HUES6 (cell line): Measurements from ENCODE around the gene POTEG.
"Not testable (repeated sequence)": the region's sequence is repeated elsewhere in the genome, so short reads cannot be mapped to it uniquely, and the experiment has no call there.

ENCODE experiments used
- H3K27ac ChIP-seq: 2 replicates; pipeline ENCODE4 v1.7.0; 2013; ENCODE audit warnings: low read depth, mild to moderate bottlenecking, low read length, inconsistent platforms
- H3K27me3 ChIP-seq: 2 replicates; pipeline ENCODE4 v1.6.1; 2013; ENCODE audit warnings: low read length; ENCODE audit not compliant: control insufficient read depth, insufficient read depth
- H3K36me3 ChIP-seq: 2 replicates; pipeline ENCODE4 v1.6.1; 2013; ENCODE audit warnings: low read length; ENCODE audit not compliant: control insufficient read depth, insufficient read depth
- H3K4me1 ChIP-seq: 2 replicates; pipeline ENCODE4 v1.6.1; 2013; ENCODE audit warnings: low read length; ENCODE audit not compliant: control insufficient read depth, insufficient read depth
- H3K4me3 ChIP-seq: 2 replicates; pipeline ENCODE4 v1.5.1; 2013; ENCODE audit warnings: low read depth, low read length
- H3K9ac ChIP-seq: one replicate; pipeline ENCODE4 v1.6.1; 2013; ENCODE audit warnings: mild to moderate bottlenecking, low read length
- H3K9me3 ChIP-seq: 2 replicates; pipeline ENCODE4 v1.6.1; 2013; ENCODE audit warnings: low read depth, low read length; ENCODE audit not compliant: control insufficient read depth, insufficient read depth

POTEG gene

DNA sequence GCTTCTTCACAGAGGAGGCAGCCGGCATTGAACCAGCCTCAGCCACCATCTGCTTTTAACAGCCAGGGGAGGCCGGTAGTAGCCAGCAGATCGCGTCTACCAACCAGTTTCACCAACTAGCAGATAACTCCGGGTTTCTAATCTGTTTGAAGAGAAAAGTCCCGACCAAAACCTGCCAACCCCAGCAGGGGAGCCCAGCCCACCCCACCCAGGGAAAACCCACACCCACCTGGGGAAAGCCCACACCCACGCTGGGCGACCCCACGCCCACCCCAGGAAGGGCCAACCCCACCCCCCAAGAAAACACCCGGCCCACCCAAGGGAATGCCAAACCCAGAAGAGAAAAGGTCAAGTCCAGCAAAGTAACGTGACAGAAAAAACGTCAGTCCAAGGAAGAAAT, at the start of gene POTEG:
POTEG (minus strand) TSS at position 101 of the 400 bp plus-strand sequence; CDS start at position 49, 52 bp downstream.
- H3K36me3 ChIP-seq, H3K27ac ChIP-seq, H3K4me3 ChIP-seq, H3K27me3 ChIP-seq, H3K9me3 ChIP-seq, H3K9ac ChIP-seq, H3K4me1 ChIP-seq: not testable (repeated sequence)

- H3K36me3 ChIP-seq, H3K27me3 ChIP-seq, H3K9ac ChIP-seq, H3K9me3 ChIP-seq, H3K4me1 ChIP-seq, H3K27ac ChIP-seq, H3K4me3 ChIP-seq: not testable (repeated sequence)
Observed at GRCh38 chr14:19482093-19482492, 48.0 kb upstream of the POTEG start.

GRCh38 chr14:19481421-19481820, 47.3 kb upstream of the POTEG start:
- not testable (repeated sequence) for H3K36me3 ChIP-seq, H3K9me3 ChIP-seq, H3K9ac ChIP-seq, H3K27me3 ChIP-seq, H3K27ac ChIP-seq, H3K4me1 ChIP-seq, H3K4me3 ChIP-seq

DNA sequence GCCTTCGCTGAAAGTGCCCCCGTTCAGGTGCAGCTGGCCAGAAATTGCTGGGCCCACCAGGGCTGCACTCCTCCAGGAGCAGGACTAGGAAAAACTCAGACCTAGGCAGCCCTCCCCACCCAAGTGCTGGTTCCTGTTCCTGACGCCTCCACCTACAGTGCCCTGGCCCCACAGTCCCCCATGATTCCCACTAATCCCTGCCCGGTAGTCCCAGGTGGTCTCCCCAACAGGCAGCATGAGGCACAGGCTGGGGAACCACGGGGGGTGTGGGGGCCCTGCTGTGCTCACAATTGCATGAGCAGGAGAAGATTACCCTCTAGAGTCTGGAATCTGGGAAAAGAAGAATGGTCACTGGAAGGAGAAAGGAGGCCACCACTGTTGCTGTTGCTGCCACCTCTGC, 46.4 kb upstream of the POTEG start:
- H3K27ac ChIP-seq, H3K27me3 ChIP-seq, H3K4me3 ChIP-seq, H3K9me3 ChIP-seq, H3K9ac ChIP-seq, H3K4me1 ChIP-seq, H3K36me3 ChIP-seq: not testable (repeated sequence)

GRCh38 chr14:19445761-19446160, 11.6 kb upstream of the POTEG start:
- not testable (repeated sequence) for H3K27me3 ChIP-seq, H3K4me1 ChIP-seq, H3K4me3 ChIP-seq, H3K9ac ChIP-seq, H3K27ac ChIP-seq, H3K36me3 ChIP-seq, H3K9me3 ChIP-seq

DNA sequence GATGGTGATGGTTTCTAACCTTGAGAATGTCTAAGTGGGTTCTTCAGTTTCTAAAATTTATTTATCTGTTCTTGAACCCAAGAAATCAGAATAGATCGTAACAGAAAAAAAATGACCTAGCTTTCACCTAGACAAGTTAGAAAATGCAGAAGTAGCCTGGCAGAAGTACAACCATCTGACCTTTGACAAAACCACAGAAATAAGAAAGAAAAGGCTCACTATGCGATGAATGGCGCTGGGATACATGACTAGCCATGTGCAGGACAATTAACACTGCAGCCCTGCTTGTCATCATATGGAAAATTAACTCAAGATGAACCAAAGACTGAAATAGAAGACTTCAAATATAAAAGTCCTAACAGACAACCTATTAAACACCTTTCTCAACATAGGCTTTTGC, 5.7 kb upstream of the POTEG start:
- H3K9ac ChIP-seq, H3K9me3 ChIP-seq, H3K4me1 ChIP-seq, H3K4me3 ChIP-seq, H3K36me3 ChIP-seq, H3K27me3 ChIP-seq, H3K27ac ChIP-seq: not testable (repeated sequence)

- not testable (repeated sequence) for H3K4me1 ChIP-seq, H3K36me3 ChIP-seq, H3K27ac ChIP-seq, H3K27me3 ChIP-seq, H3K4me3 ChIP-seq, H3K9ac ChIP-seq, H3K9me3 ChIP-seq
Observed at GRCh38 chr14:19439219-19439618, 5.1 kb upstream of the POTEG start.

GRCh38 chr14:19437126-19437443, 2.9 kb upstream of the POTEG start:
- H3K36me3 ChIP-seq, H3K27me3 ChIP-seq, H3K4me1 ChIP-seq, H3K9ac ChIP-seq, H3K4me3 ChIP-seq, H3K27ac ChIP-seq, H3K9me3 ChIP-seq: not testable (repeated sequence)

- not testable (repeated sequence) for H3K36me3 ChIP-seq, H3K4me1 ChIP-seq, H3K27ac ChIP-seq, H3K27me3 ChIP-seq, H3K9ac ChIP-seq, H3K9me3 ChIP-seq, H3K4me3 ChIP-seq
Observed at GRCh38 chr14:19436311-19437125, 2.4 kb upstream of the POTEG start.

- H3K4me3 ChIP-seq, H3K9me3 ChIP-seq, H3K27ac ChIP-seq, H3K27me3 ChIP-seq, H3K36me3 ChIP-seq, H3K4me1 ChIP-seq, H3K9ac ChIP-seq: not testable (repeated sequence)
Observed at GRCh38 chr14:19435852-19436251, 1.7 kb upstream of the POTEG start.

DNA sequence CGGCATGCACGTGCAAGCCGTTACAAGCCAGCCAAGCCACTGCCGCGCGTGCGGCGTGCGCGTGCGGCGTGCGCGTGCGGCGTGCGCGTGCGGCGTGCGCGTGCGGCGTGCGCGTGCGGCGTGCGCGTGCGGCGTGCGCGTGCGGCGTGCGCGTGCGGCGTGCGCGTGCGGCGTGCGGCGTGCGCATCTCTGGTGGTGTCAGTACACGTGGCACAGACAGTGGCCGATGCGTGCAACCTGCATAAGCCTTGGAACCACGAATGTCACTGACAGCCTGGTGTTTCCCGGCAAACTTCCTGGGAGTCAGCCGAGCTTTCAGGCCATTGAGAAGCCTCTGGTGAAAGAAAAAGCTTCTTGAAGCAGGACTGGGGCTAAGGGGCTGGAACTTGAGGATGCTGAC, 750 bp upstream of the POTEG start:
- H3K4me3 ChIP-seq, H3K27ac ChIP-seq, H3K36me3 ChIP-seq, H3K4me1 ChIP-seq, H3K9me3 ChIP-seq, H3K9ac ChIP-seq, H3K27me3 ChIP-seq: not testable (repeated sequence)

- H3K4me3 ChIP-seq, H3K27ac ChIP-seq, H3K9me3 ChIP-seq, H3K9ac ChIP-seq, H3K4me1 ChIP-seq, H3K36me3 ChIP-seq, H3K27me3 ChIP-seq: not testable (repeated sequence)
Observed at GRCh38 chr14:19433765-19434164, 376 bp downstream of the POTEG start.
